NCI-H1048 (cell line): ENCODE measurements around the gene ST7L.
"Not testable (repeated sequence)": the region's sequence is repeated elsewhere in the genome, so short reads cannot be mapped to it uniquely, and the experiment has no call there.

Source experiments
- DNase-seq: peaks from one replicate; lab custom pipeline; 2025; lab: John Stamatoyannopoulos, UW

Gene ST7L

DNA sequence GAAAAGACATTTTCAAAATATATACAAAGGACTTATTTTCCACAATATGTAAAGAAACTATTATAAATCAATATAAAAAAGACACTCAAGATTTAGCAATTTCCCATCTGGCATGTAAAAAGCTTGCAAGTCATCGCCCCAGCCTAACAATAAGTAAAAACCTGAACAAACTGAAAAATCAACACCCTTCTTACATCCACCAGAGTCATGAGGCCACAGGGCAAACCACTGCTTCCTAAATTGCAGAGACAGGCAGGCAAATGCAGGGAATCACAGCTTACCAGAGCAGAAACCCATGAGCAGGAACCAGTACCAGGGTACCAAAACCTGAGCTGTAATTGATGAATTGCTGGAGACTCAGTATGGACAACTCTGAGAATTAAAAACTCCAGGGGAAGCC lies 126.9 kb downstream of the ST7L start:
- DNase-seq: no peak

DNA sequence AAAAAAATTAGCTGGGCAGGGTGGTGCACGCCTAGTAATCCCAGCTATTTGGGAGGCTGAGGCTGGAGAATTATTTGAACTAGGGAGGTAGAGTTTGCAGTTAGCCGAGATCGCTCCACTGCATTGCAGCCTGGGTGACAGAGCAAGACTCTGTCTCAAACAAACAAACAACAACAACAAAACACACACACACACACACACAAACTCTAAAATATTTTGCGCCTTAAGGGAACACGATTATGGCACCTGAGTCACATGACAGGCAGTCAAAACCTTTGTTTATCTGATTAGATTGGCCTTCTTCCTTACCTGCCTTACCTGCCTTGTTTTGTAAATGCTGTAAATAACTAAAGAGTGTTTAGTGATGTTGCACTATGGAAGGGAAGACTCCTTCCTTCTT lies 130.8 kb downstream of the ST7L start:
- DNase-seq: no peak

DNA sequence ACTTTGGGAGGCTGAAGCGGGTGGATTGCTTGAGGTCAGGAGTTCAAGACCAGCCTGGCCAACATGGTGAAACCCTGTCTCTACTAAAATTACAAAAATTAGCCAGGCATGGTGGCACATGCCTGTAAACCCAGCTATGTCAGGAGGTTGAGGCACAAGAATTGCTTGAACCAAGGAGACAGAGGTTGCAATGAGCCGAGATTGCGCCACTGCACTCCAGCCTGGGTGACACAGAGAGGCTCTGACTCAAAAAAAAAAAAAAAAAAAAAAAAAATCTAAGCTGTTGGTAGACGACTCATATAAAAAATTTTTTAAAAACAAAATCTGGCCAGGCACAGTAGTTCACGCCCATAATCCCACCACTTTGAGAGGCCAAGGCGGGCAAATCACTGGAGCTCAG lies 131.3 kb downstream of the ST7L start:
- DNase-seq: not testable (repeated sequence)

DNA sequence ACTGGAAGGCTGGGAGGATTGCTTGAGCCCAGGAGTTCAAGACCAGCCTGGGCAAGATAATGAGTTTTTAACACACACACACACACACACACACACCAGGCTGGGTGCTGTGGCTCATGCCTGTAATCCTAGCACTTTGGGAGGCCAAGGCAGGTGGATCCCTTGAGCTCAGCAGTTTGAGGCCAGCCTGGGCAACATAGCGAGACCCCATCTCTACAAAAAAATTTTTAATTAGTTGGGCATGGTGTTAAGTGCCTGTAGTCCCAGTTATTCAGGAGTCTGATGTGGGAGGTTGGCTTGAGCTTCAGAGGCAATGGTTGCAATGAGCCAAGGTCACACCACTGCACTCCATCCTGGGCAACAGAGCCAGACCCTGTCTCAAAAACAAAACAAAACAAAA lies 132.9 kb downstream of the ST7L start:
- DNase-seq: not testable (repeated sequence)

DNA sequence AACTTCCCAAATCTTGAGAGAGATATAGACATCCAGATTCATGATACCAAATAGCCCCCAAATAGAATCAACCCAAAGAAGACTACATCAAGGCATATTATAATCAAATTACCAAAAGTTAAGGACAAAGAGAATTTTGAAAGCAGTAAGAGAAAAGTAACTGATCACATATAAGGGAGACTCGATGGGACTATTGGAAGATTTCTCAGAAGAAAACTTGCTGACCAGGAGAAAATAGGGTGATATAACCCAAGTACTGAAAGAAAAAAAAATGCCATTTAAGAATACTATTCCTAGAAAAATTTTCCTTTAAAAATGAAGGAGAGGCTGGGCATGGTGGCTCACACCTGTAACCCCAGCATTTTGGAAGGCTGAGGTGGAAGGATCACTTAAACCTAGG lies 140.6 kb downstream of the ST7L start:
- DNase-seq: no peak

DNA sequence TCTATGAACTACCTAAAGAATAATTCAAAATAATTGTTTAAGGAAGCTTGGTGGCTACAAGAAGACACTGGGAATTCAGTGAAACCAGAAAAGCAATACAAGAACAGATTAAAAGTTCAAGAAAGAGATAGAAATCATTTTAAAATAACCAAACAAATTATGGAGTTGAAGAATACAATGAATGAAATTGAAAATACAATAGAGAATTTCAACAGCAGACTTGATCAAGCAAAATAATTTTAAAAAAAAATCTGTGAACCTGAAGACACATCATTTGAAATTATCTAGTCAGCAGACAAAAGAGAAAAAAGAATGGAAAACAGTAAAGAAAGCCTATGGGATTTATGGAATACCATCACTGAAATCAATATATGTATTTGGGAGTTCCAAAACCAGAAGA lies 141.4 kb downstream of the ST7L start:
- no peak for DNase-seq
